ENCODE results near the gene NFIA. TPM values are rescaled to one million over a fixed set of nuclear protein-coding genes. Genes with fewer than 3 reads are reported as not detected.

Gene NFIA
- total and polyA plus RNA-seq, 9 of the 15 experiments (the other 6 are each of a cell fraction or from before 2014, with no cell fraction given), result 5.3 to 24.9 (median 9.8) TPM

DNA sequence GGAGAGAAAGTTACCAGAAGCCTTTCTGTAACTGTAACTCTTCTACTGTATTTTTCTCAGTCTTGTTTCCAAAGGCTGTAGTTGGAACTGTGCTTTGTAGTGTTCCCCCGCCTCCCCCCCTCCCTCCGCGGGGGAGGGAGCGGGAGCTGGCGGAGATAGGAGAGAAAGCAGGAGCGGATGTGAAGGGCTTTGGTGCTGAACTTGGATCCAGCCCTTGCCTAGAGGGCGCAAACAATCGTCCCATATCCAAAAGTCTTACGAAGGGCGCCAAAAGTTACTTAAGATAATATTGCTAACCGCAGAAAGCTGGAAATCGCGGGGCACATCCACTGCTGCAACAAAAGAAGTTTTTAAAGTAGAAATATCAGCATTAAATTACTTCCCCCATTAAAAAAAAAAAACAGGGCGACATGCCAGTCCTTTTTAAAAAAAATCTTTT, 2.4 kb upstream of the NFIA start (continued):
- no peak for TF ChIP-seq HOXB6 (CRISPR knock-in tag; IDR thresholded peaks at IDR 0.05; ENCODE audit: borderline replicate concordance)
- no peak for TF ChIP-seq ZZZ3 (IDR thresholded peaks at IDR 0.05)
- TF ChIP-seq ZNF766 (CRISPR knock-in tag; conservative IDR thresholded peaks at IDR 0.05), result 0 out of 2 replicates have a peak, but pooled peaks have one; percentile 67
- TF ChIP-seq KDM1A (IDR thresholded peaks at IDR 0.05), result peak; percentile 67 to 89
- TF ChIP-seq POLR2AphosphoS5 (IDR thresholded peaks at IDR 0.05; ENCODE audit: control insufficient read depth, insufficient read depth, low read depth, low read length), result peak; percentile 67
- TF ChIP-seq ARID2 (IDR thresholded peaks at IDR 0.05), result no peak
- TF ChIP-seq MYBL2 (IDR thresholded peaks at IDR 0.05; ENCODE audit: low read depth), result no peak; the same call in 1 of the 2 replicates
- no peak for TF ChIP-seq MYBL2 (CRISPR knock-in tag; IDR thresholded peaks at IDR 0.05; ENCODE audit: borderline replicate concordance)
- TF ChIP-seq, protein P1, sequence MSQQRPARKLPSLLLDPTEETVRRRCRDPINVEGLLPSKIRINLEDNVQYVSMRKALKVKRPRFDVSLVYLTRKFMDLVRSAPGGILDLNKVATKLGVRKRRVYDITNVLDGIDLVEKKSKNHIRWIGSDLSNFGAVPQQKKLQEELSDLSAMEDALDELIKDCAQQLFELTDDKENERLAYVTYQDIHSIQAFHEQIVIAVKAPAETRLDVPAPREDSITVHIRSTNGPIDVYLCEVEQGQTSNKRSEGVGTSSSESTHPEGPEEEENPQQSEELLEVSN (IDR thresholded peaks at IDR 0.05; ENCODE audit: borderline replicate concordance in 1 of 2, extremely low read depth in 1 of 2, insufficient read depth in 1 of 2, insufficient read length in 1 of 2, low read depth in 1 of 2, low read length in 1 of 2, poor library complexity in 1 of 2, severe bottlenecking in 1 of 2), result peak in 1 of 2 experiments; percentile 41
- TF ChIP-seq ZNF3 (CRISPR knock-in tag; IDR thresholded peaks at IDR 0.05), result no peak
- TF ChIP-seq, protein P2, sequence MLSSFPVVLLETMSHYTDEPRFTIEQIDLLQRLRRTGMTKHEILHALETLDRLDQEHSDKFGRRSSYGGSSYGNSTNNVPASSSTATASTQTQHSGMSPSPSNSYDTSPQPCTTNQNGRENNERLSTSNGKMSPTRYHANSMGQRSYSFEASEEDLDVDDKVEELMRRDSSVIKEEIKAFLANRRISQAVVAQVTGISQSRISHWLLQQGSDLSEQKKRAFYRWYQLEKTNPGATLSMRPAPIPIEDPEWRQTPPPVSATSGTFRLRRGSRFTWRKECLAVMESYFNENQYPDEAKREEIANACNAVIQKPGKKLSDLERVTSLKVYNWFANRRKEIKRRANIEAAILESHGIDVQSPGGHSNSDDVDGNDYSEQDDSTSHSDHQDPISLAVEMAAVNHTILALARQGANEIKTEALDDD (IDR thresholded peaks at IDR 0.05), result peak; percentile 72
- TF ChIP-seq GATAD2A (IDR thresholded peaks at IDR 0.05), result peak; percentile 76; the same call in 1 of the 2 replicates
- TF ChIP-seq ETV5 (CRISPR knock-in tag; IDR thresholded peaks at IDR 0.05; ENCODE audit: low read depth), result peak; percentile 93
- TF ChIP-seq, protein P3, sequence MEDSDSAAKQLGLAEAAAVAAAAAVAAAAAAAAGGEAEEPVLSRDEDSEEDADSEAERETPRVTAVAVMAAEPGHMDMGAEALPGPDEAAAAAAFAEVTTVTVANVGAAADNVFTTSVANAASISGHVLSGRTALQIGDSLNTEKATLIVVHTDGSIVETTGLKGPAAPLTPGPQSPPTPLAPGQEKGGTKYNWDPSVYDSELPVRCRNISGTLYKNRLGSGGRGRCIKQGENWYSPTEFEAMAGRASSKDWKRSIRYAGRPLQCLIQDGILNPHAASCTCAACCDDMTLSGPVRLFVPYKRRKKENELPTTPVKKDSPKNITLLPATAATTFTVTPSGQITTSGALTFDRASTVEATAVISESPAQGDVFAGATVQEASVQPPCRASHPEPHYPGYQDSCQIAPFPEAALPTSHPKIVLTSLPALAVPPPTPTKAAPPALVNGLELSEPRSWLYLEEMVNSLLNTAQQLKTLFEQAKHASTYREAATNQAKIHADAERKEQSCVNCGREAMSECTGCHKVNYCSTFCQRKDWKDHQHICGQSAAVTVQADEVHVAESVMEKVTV (CRISPR knock-in tag; IDR thresholded peaks at IDR 0.05), result no peak
- TF ChIP-seq, protein P4, sequence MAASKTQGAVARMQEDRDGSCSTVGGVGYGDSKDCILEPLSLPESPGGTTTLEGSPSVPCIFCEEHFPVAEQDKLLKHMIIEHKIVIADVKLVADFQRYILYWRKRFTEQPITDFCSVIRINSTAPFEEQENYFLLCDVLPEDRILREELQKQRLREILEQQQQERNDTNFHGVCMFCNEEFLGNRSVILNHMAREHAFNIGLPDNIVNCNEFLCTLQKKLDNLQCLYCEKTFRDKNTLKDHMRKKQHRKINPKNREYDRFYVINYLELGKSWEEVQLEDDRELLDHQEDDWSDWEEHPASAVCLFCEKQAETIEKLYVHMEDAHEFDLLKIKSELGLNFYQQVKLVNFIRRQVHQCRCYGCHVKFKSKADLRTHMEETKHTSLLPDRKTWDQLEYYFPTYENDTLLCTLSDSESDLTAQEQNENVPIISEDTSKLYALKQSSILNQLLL (CRISPR knock-in tag; IDR thresholded peaks at IDR 0.05; ENCODE audit: borderline replicate concordance), result no peak
- no peak for TF ChIP-seq TFAM (CRISPR knock-in tag; conservative IDR thresholded peaks at IDR 0.05)
- TF ChIP-seq NONO (IDR thresholded peaks at IDR 0.05; ENCODE audit: low read depth in 2 of 2, low read length in 1 of 2), result peak in 1 of 2 experiments; percentile 80; a peak in 1 of 4 replicates
- TF ChIP-seq MYC (IDR thresholded peaks at IDR 0.05; ENCODE audit: low read depth, low read length), result peak; percentile 35; the same call in 1 of the 2 replicates
- no peak for TF ChIP-seq MYC (CRISPR knock-in tag; IDR thresholded peaks at IDR 0.05; ENCODE audit: borderline replicate concordance, low read depth)
- TF ChIP-seq EZH2 (IDR thresholded peaks at IDR 0.05; ENCODE audit: borderline replicate concordance, low read depth, low read length), result no peak
